Heart left ventricle (tissue), 16 donors: Measurements from ENCODE around the gene SEMA3B. TPM values are rescaled to one million over a fixed set of nuclear protein-coding genes. Genes with fewer than 3 reads are reported as not detected.

Experiments
- ATAC-seq, 4 donors: fragments of 200-7000 bp; cut with Tn5 transposase; one replicate each; pipeline ENCODE4 v1.9.1; 2020 to 2022; ENCODE audit warnings: moderate library complexity in 4 of 4, mild to moderate bottlenecking in 3 of 4, moderate number of reproducible peaks in 1 of 4
- DNase-seq, 5 donors: peaks; one replicate each; pipeline ENCODE4 v3.0.0-alpha.2; 2020
- H3K27ac ChIP-seq, 12 donors: fragments of 200-600 bp; sonication (generic) in 4 of 12; one replicate each; pipeline versions ENCODE4 v1.5.0 to v1.8.0; 2016 to 2022; ENCODE audit warnings: mild to moderate bottlenecking in 2 of 12
- H3K27me3 ChIP-seq, 9 donors: fragments of 200-600 bp; sonication (generic) in 2 of 9; one replicate each; pipeline versions ENCODE4 v1.5.1 to v1.8.0; 2016 to 2022; ENCODE audit warnings: mild to moderate bottlenecking in 3 of 9
- H3K36me3 ChIP-seq, 9 donors: fragments of 200-600 bp; sonication (generic) in 2 of 9; one replicate each; pipeline versions ENCODE4 v1.5.0 to v1.8.0; 2018 to 2022; ENCODE audit warnings: mild to moderate bottlenecking in 2 of 9
- H3K4me1 ChIP-seq, 12 donors: fragments of 200-600 bp; sonication (generic) in 4 of 12; one replicate each; pipeline versions ENCODE4 v1.5.0 to v1.8.0; 2016 to 2022; ENCODE audit warnings: mild to moderate bottlenecking in 3 of 12
- H3K4me3 ChIP-seq, 12 donors: fragments of 200-600 bp; sonication (generic) in 4 of 12; one replicate each; pipeline versions ENCODE4 v1.5.0 to v1.8.0; 2017 to 2022; ENCODE audit warnings: mild to moderate bottlenecking in 9 of 12, moderate library complexity in 4 of 12
- H3K9me3 ChIP-seq, 12 donors: fragments of 200-600 bp; sonication (generic) in 4 of 12; one replicate each; pipeline versions ENCODE4 v1.5.0 to v1.8.0; 2016 to 2022; ENCODE audit warnings: mild to moderate bottlenecking in 1 of 12
- POLR2A ChIP-seq, 2 donors: fragments of 450-650 bp; IDR thresholded peaks; one replicate each; pipeline ENCODE4 v1.6.1; 2017; ENCODE audit warnings: antibody characterized with exemption in 2 of 2, mild to moderate bottlenecking in 2 of 2, moderate library complexity in 2 of 2
- WGBS, 4 donors: extraction: QIAGEN DNeasy Blood & Tissue Kit in 2 of 4; methylation state at CpG; one replicate each; pipeline versions ENCODE4 v1.1.5 to v1.1.7; 2013 to 2018; 5-methylcytosine and 5-hydroxymethylcytosine counted together
- intact Hi-C, 10 donors: fragments of 100-400 bp; cut with DNase I; formaldehyde crosslinking; loops; one replicate each; pipeline versions ENCODE4 v1.11.1 to v1.14.2; 2022
- microRNA-seq, 4 donors: library from miRNA; unstranded; fragments of <30 nt; microRNA quantifications; one replicate each; pipeline versions ENCODE4 to v1.2.0, GENCODE V29; 2017 to 2020
- polyA plus RNA-seq, 2 donors: library from polyadenylated mRNA; stranded (reverse); fragments of 200-250 nt; gene quantifications; one replicate each; pipeline ENCODE4 v1.2.3, GENCODE V29; 2013
- total RNA-seq, 9 donors: library from RNA; depleted of rRNA in 2 of 9; stranded (reverse); fragments of >200 nt in 2 of 9; fragmentation: NEBNext Ultra II Directional in 3 of 9; extraction: Animal tissue kit (Norgen Biotek cat#: 25700) in 3 of 9; gene quantifications; one replicate each; pipeline versions ENCODE4 v1.1.0 to v1.2.4, GENCODE V29; 2016 to 2023
- TF ChIP-seq, protein P1 (sequence below), 12 donors: fragments of 200-600 bp; sonication (generic) in 4 of 12; IDR thresholded peaks; one replicate each; pipeline versions ENCODE4 v1.5.0 to v1.8.0; 2018 to 2022; ENCODE audit warnings: antibody characterized with exemption in 12 of 12, mild to moderate bottlenecking in 5 of 12
- donor health status: ischemic (EF 13 %, LVEDD 7.1; RV severe dilation, severe dysfunction).
- donor health status: healthy with polysubstance abuse.
- donor health status: DM: no; HTN: yes; CAD: no.
- donor health status: DM: no; HTN: no; CAD: no.
- donor health status: ischemic (EF 25% LVEDD 6.9; RV normal size, moderate dysfunction).
- donor health status: ischemic (EF 25% LVEDD 5.7; RV mildly dilated, moderate dysfunction).
- donor health status: healthy.
- donor health status: DM: yes; HTN: yes; CAD: no.
- donor health status: ischemic (EF 35%, LVEDD 5.7; RV mildly dilated, moderate dysfunction).
- donor health status: nonischemic (EF 11% LVEDD 7.7; RV severe dilation, severe dysfunction).
- donor health status: DM: yes; HTN: yes; CAD: no.
- donor health status: PGD.
- donor health status: ischemic (EF 29% LVEDD 5.4; RV normal size, mild dysfunction).
- donor health status: nonischemic (EF 23%, LVEDD 6.1; RV moderate dilation, normal function).

The SEMA3B gene
- total and polyA plus RNA-seq, 11 donors = 12.9 to 60.1 (median 19.3) TPM

- WGBS, 4 donors = 86 to 93% (median 91%) methylated on average over 8 of the region's 8 CpGs
- H3K4me3 ChIP-seq = no peak overlapping the region
- H3K4me1 ChIP-seq = peaks cover 5 to 61% (median 41%) of the 10 kb centered on the region in 12 donors
- DNase-seq (no peak), ATAC-seq (no peak)
- TF ChIP-seq POLR2A (IDR thresholded peaks at IDR 0.05) = no peak
- TF ChIP-seq, protein P1, sequence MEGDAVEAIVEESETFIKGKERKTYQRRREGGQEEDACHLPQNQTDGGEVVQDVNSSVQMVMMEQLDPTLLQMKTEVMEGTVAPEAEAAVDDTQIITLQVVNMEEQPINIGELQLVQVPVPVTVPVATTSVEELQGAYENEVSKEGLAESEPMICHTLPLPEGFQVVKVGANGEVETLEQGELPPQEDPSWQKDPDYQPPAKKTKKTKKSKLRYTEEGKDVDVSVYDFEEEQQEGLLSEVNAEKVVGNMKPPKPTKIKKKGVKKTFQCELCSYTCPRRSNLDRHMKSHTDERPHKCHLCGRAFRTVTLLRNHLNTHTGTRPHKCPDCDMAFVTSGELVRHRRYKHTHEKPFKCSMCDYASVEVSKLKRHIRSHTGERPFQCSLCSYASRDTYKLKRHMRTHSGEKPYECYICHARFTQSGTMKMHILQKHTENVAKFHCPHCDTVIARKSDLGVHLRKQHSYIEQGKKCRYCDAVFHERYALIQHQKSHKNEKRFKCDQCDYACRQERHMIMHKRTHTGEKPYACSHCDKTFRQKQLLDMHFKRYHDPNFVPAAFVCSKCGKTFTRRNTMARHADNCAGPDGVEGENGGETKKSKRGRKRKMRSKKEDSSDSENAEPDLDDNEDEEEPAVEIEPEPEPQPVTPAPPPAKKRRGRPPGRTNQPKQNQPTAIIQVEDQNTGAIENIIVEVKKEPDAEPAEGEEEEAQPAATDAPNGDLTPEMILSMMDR (IDR thresholded peaks at IDR 0.05) = no peak
- H3K9me3 ChIP-seq = no peaks in the 10 kb centered on the region
- H3K27ac ChIP-seq = peak overlapping the region in 2 of 12 donors; percentile 99
- intact Hi-C loops = loop anchor here in 4 of 10 donors (5.0 to 10.0 kb wide), 3 partner anchors 34 to 71 kb away; partner anchors contain the start of genes LSMEM2 (in 2 of the 4) and IFRD2 (in 1 of the 4)
- no peaks in the 10 kb centered on the region for H3K27me3 ChIP-seq
- peaks cover 0 to 40% (median 34%) of the 10 kb centered on the region in 9 donors for H3K36me3 ChIP-seq
Observed at GRCh38 chr3:50326182-50326541, 57.2 kb downstream of the SEMA3B start.

DNA sequence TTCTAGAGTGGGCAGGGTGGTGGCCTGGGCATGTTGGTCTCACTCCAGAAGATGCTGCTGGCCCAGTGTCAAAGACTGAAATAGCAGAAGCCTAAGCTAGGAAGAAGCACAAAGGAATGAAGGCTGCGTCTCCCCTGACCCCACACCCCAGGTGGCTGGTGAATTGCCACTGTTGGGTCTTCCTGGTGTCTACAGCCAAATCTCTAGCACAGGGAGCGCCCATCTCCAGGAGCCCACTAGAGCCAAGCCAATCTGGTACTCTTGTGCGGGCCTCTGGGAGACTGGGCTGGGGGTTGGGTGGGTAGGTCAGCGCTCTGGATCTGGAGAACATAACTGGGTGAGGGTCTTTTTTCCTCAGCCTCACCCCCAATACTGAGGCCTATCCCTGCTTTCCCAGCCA lies 58.2 kb downstream of the SEMA3B start:
- DNase-seq (peak in 2 of 5 donors; percentile 5 to 20), ATAC-seq (no peak)
- H3K4me3 ChIP-seq = peak overlapping the region in 11 of 12 donors; percentile 69 to 100 (median 88)
- 60 to 70% (median 67%) methylated on average over 4 of the region's 4 CpGs for WGBS, 4 donors
- intact Hi-C loops = loop anchor here in 4 of 10 donors (5.0 to 10.0 kb wide), 3 partner anchors 35 to 72 kb away; partner anchors contain the start of genes LSMEM2 (in 2 of the 4) and IFRD2 (in 1 of the 4)
- peaks cover 5 to 58% (median 38%) of the 10 kb centered on the region in 12 donors for H3K4me1 ChIP-seq
- peak overlapping the region in 9 of 12 donors; percentile 81 to 93 (median 89) for H3K27ac ChIP-seq
- peaks cover 0 to 50% (median 44%) of the 10 kb centered on the region in 9 donors for H3K36me3 ChIP-seq
- no peaks in the 10 kb centered on the region for H3K9me3 ChIP-seq
- no peaks in the 10 kb centered on the region for H3K27me3 ChIP-seq
- TF ChIP-seq POLR2A (IDR thresholded peaks at IDR 0.05) = no peak
- TF ChIP-seq, protein P1 (IDR thresholded peaks at IDR 0.05) = no peak

Small RNA genes within 50 kb of the gene (microRNA-seq; reads per million reads assigned to microRNA genes)
- gene MIR5787 = 0 to 0.06 (median 0) reads per million in 4 donors

Other genes starting within 250 kb of the SEMA3B start
- gene RBM5, start 180.2 kb upstream of the SEMA3B start, total RNA-seq = 10 to 100 TPM; 37.4 to 77.3 (median 55.8) TPM
- gene RBM5, start 180.2 kb upstream of the SEMA3B start, polyA plus RNA-seq = 10 to 100 TPM; 32.5 to 50.2 TPM
- gene SEMA3F, start 113.8 kb upstream of the SEMA3B start, total RNA-seq = 10 to 100 TPM in 6 of 9 donors, 1 to 10 TPM in 3; 6.1 to 94.1 (median 11.3) TPM
- 10 to 100 TPM in 1 of 2 donors, 1 to 10 TPM in 1; 9.3 to 23.9 TPM for gene SEMA3F, start 113.8 kb upstream of the SEMA3B start, polyA plus RNA-seq
- gene GNAT1, start 77.5 kb upstream of the SEMA3B start, total RNA-seq = under 1 TPM in 1 of 9 donors, not detected in 8; 0.40 TPM
- gene GNAT1, start 77.5 kb upstream of the SEMA3B start, polyA plus RNA-seq = not detected
- gene SLC38A3, start 63.9 kb upstream of the SEMA3B start, total RNA-seq = 10 to 100 TPM in 3 of 9 donors, 1 to 10 TPM in 6; 3.6 to 14.8 (median 8.4) TPM
- gene SLC38A3, start 63.9 kb upstream of the SEMA3B start, polyA plus RNA-seq = 1 to 10 TPM; 1.0 to 8.8 TPM
- 100 to 1,000 TPM; 106 to 365 (median 140) TPM for gene GNAI2, start 32.9 kb upstream of the SEMA3B start, total RNA-seq
- 100 to 1,000 TPM in 1 of 2 donors, 10 to 100 TPM in 1; 93.2 to 180 TPM for gene GNAI2, start 32.9 kb upstream of the SEMA3B start, polyA plus RNA-seq
- gene LSMEM2, start 9.9 kb downstream of the SEMA3B start, total RNA-seq = 10 to 100 TPM in 8 of 9 donors, 1 to 10 TPM in 1; 8.8 to 68.3 (median 31.5) TPM
- gene LSMEM2, start 9.9 kb downstream of the SEMA3B start, polyA plus RNA-seq = 10 to 100 TPM in 1 of 2 donors, 1 to 10 TPM in 1; 1.3 to 29.7 TPM
- 10 to 100 TPM; 47.5 to 94.9 (median 61.4) TPM for gene IFRD2, start 23.3 kb downstream of the SEMA3B start, total RNA-seq
- gene IFRD2, start 23.3 kb downstream of the SEMA3B start, polyA plus RNA-seq = 100 to 1,000 TPM in 1 of 2 donors, 10 to 100 TPM in 1; 80.5 to 106 TPM
- gene HYAL3, start 30.3 kb downstream of the SEMA3B start, total RNA-seq = 1 to 10 TPM; 1.0 to 3.2 (median 1.6) TPM
- gene HYAL3, start 30.3 kb downstream of the SEMA3B start, polyA plus RNA-seq = 1 to 10 TPM; 2.1 to 3.1 TPM
- gene NAA80, start 30.3 kb downstream of the SEMA3B start, total RNA-seq = 10 to 100 TPM in 4 of 9 donors, 1 to 10 TPM in 5; 8.0 to 13.9 (median 9.8) TPM
- 10 to 100 TPM in 1 of 2 donors, 1 to 10 TPM in 1; 5.0 to 10.4 TPM for gene NAA80, start 30.3 kb downstream of the SEMA3B start, polyA plus RNA-seq
- 10 to 100 TPM; 36.9 to 99.7 (median 57.8) TPM for gene HYAL1, start 34.4 kb downstream of the SEMA3B start, total RNA-seq
- 10 to 100 TPM; 37.6 to 60.7 TPM for gene HYAL1, start 34.4 kb downstream of the SEMA3B start, polyA plus RNA-seq
- gene HYAL2, start 53.6 kb downstream of the SEMA3B start, total RNA-seq = 100 to 1,000 TPM in 2 of 9 donors, 10 to 100 TPM in 7; 24.0 to 234 (median 48.5) TPM
- 100 to 1,000 TPM in 1 of 2 donors, 10 to 100 TPM in 1; 52.2 to 119 TPM for gene HYAL2, start 53.6 kb downstream of the SEMA3B start, polyA plus RNA-seq
- gene TUSC2, start 59.1 kb downstream of the SEMA3B start, total RNA-seq = 10 to 100 TPM; 24.5 to 34.9 (median 29.0) TPM
- gene TUSC2, start 59.1 kb downstream of the SEMA3B start, polyA plus RNA-seq = 10 to 100 TPM; 27.6 to 68.1 TPM
- gene RASSF1, start 71.7 kb downstream of the SEMA3B start, total RNA-seq = 10 to 100 TPM in 7 of 9 donors, 1 to 10 TPM in 2; 7.9 to 25.5 (median 11.4) TPM
- 10 to 100 TPM; 14.2 to 58.6 TPM for gene RASSF1, start 71.7 kb downstream of the SEMA3B start, polyA plus RNA-seq
- gene ZMYND10, start 76.6 kb downstream of the SEMA3B start, total RNA-seq = 1 to 10 TPM in 2 of 9 donors, under 1 TPM in 2, not detected in 5; 0.49 to 1.4 (median 1.0) TPM
- gene ZMYND10, start 76.6 kb downstream of the SEMA3B start, polyA plus RNA-seq = under 1 TPM; 0.15 to 0.29 TPM
- 10 to 100 TPM; 12.0 to 18.4 (median 15.3) TPM for gene NPRL2, start 81.6 kb downstream of the SEMA3B start, total RNA-seq
- 10 to 100 TPM; 14.4 to 19.0 TPM for gene NPRL2, start 81.6 kb downstream of the SEMA3B start, polyA plus RNA-seq
- 10 to 100 TPM in 2 of 9 donors, 1 to 10 TPM in 7; 4.9 to 16.5 (median 7.8) TPM for gene CYB561D2, start 81.7 kb downstream of the SEMA3B start, total RNA-seq
- 10 to 100 TPM in 1 of 2 donors, 1 to 10 TPM in 1; 6.7 to 18.6 TPM for gene CYB561D2, start 81.7 kb downstream of the SEMA3B start, polyA plus RNA-seq
- gene TMEM115, start 90.4 kb downstream of the SEMA3B start, total RNA-seq = 10 to 100 TPM; 20.5 to 56.4 (median 28.9) TPM
- 10 to 100 TPM; 21.6 to 57.3 TPM for gene TMEM115, start 90.4 kb downstream of the SEMA3B start, polyA plus RNA-seq
- 1 to 10 TPM in 8 of 9 donors, under 1 TPM in 1; 0.95 to 3.6 (median 2.7) TPM for gene CACNA2D2, start 234.5 kb downstream of the SEMA3B start, total RNA-seq
- 1 to 10 TPM in 1 of 2 donors, under 1 TPM in 1; 0.49 to 1.5 TPM for gene CACNA2D2, start 234.5 kb downstream of the SEMA3B start, polyA plus RNA-seq